OCI-LY7 (cell line): ENCODE measurements around the gene SPEM1.

Source experiments
- CTCF ChIP-seq: fragments of 200-600 bp; sonication (generic); conservative IDR thresholded peaks from 2 replicates; pipeline ENCODE4 v1.5.1; 2014; ENCODE audit warnings: mild to moderate bottlenecking, antibody characterized with exemption, low read length, moderate library complexity, mixed read lengths
- EZH2phosphoT487 ChIP-seq: fragments of 200-600 bp; sonication (generic); IDR thresholded peaks from 2 replicates; pipeline ENCODE4 v1.6.1; 2018; ENCODE audit warnings: low read depth, borderline replicate concordance, mild to moderate bottlenecking, mixed run types, antibody characterized with exemption, low read length, moderate library complexity, mixed read lengths

GRCh38 chr17:7396147-7396546, 24.0 kb upstream of the SPEM1 start:
- TF ChIP-seq CTCF (no peak), EZH2phosphoT487 (no peak)
